Neuronal stem cell (in vitro differentiated cells): ENCODE data around the gene SH3GLB1. TPM values are rescaled to one million over a fixed set of nuclear protein-coding genes. Genes with fewer than 3 reads are reported as not detected.
"Not testable (repeated sequence)": the region's sequence is repeated elsewhere in the genome, so short reads cannot be mapped to it uniquely, and the experiment has no call there.

Experiments
- DNase-seq: peaks from one replicate; pipeline ENCODE4 v3.0.0-alpha.2; 2013; ENCODE audit warnings: low spot score
- H2AFZ ChIP-seq: one replicate; pipeline ENCODE4 v1.6.1; 2013; ENCODE audit warnings: mild to moderate bottlenecking, low read length, inconsistent platforms
- H2AK5ac ChIP-seq: 2 replicates; pipeline ENCODE4 v1.6.1; 2013; ENCODE audit warnings: low read depth, mild to moderate bottlenecking, inconsistent platforms, low read length, moderate library complexity, mixed read lengths
- H2BK120ac ChIP-seq: 2 replicates; pipeline ENCODE4 v1.6.1; 2013; ENCODE audit warnings: low read depth, mild to moderate bottlenecking, inconsistent platforms, low read length, moderate library complexity, mixed read lengths
- H2BK12ac ChIP-seq: one replicate; pipeline ENCODE4 v1.6.1; 2013; ENCODE audit warnings: low read length, inconsistent platforms
- H2BK15ac ChIP-seq: 2 replicates; pipeline ENCODE4 v1.6.1; 2013; ENCODE audit warnings: mild to moderate bottlenecking, low read length, inconsistent platforms, mixed read lengths
- H2BK5ac ChIP-seq: one replicate; pipeline ENCODE4 v1.6.1; 2013; ENCODE audit warnings: inconsistent platforms, mild to moderate bottlenecking, low read length, moderate library complexity
- H3K14ac ChIP-seq: one replicate; pipeline ENCODE4 v1.6.1; 2013; ENCODE audit warnings: low read length, inconsistent platforms
- H3K18ac ChIP-seq: 2 replicates; pipeline ENCODE4 v1.6.1; 2013; ENCODE audit warnings: low read length, inconsistent platforms
- H3K23ac ChIP-seq: 2 replicates; pipeline ENCODE4 v1.6.1; 2013; ENCODE audit warnings: low read depth, mild to moderate bottlenecking, mixed read lengths, low read length, inconsistent platforms; ENCODE audit not compliant: poor library complexity
- H3K27ac ChIP-seq: replicated peaks from 3 replicates; pipeline ENCODE4 v1.5.1; 2013; ENCODE audit warnings: low read length, inconsistent platforms
- H3K27me3 ChIP-seq, 3 experiments: 2 replicates each; pipeline ENCODE4 v1.6.1; 2013; ENCODE audit warnings: low read length in 3 of 3, mild to moderate bottlenecking in 2 of 3, inconsistent platforms in 1 of 3, low read depth in 1 of 3, mixed read lengths in 1 of 3, moderate library complexity in 1 of 3; ENCODE audit not compliant: control insufficient read depth in 3 of 3, insufficient read depth in 3 of 3
- H3K36me3 ChIP-seq, 2 donors: replicated peaks in 1 of 2; 2 replicates each; pipeline ENCODE4 v1.6.1; 2013; ENCODE audit warnings: low read length in 2 of 2; ENCODE audit not compliant: control insufficient read depth in 2 of 2, insufficient read depth in 2 of 2
- H3K4ac ChIP-seq: 2 replicates; pipeline ENCODE4 v1.6.1; 2013; ENCODE audit warnings: inconsistent platforms, mild to moderate bottlenecking, low read length, moderate library complexity
- H3K4me1 ChIP-seq, 2 donors: 1 replicate in 1 of 2; 2 replicates in 1 of 2; pipeline ENCODE4 v1.6.1; 2013; ENCODE audit warnings: low read length in 2 of 2, low read depth in 1 of 2; ENCODE audit not compliant: control insufficient read depth in 2 of 2, insufficient read depth in 1 of 2
- H3K4me2 ChIP-seq: one replicate; pipeline ENCODE4 v1.6.1; 2013; ENCODE audit warnings: mild to moderate bottlenecking, low read length, inconsistent platforms; ENCODE audit not compliant: insufficient read depth, poor library complexity, severe bottlenecking
- H3K4me3 ChIP-seq, 2 donors: 2 replicates each; pipeline ENCODE4 v1.5.1; 2013; ENCODE audit warnings: low read length in 2 of 2, mild to moderate bottlenecking in 2 of 2, inconsistent platforms in 1 of 2, moderate library complexity in 1 of 2
- H3K79me1 ChIP-seq: one replicate; pipeline ENCODE4 v1.6.1; 2013; ENCODE audit warnings: low read depth, mild to moderate bottlenecking, inconsistent platforms, low read length, moderate library complexity
- H3K9ac ChIP-seq: one replicate; pipeline ENCODE4 v1.6.1; 2013; ENCODE audit warnings: mild to moderate bottlenecking, low read depth, low read length, inconsistent platforms; ENCODE audit not compliant: poor library complexity
- H3K9me3 ChIP-seq, 2 donors: replicated peaks in 1 of 2; 2 replicates each; pipeline versions ENCODE3 to v1.6.1; 2013; ENCODE audit warnings: low read length in 2 of 2, mild to moderate bottlenecking in 2 of 2, inconsistent platforms in 1 of 2, low read depth in 1 of 2, mixed read lengths in 1 of 2, moderate library complexity in 1 of 2; ENCODE audit not compliant: control insufficient read depth in 2 of 2, insufficient read depth in 1 of 2
- H4K8ac ChIP-seq: one replicate; pipeline ENCODE4 v1.6.1; 2013; ENCODE audit warnings: low read depth, mild to moderate bottlenecking, inconsistent platforms, low read length, moderate library complexity
- H4K91ac ChIP-seq: one replicate; pipeline ENCODE4 v1.6.1; 2013; ENCODE audit warnings: low read length, low read depth, mild to moderate bottlenecking, inconsistent platforms; ENCODE audit not compliant: poor library complexity
- WGBS, 2 donors: extraction: QIAGEN DNeasy Blood & Tissue Kit; methylation state at CpG; one replicate each; pipeline ENCODE4 v1.1.7; 2013; ENCODE audit warnings: missing lambda C conversion rate in 2 of 2, mixed read lengths in 1 of 2; ENCODE audit not compliant: insufficient read length in 2 of 2, insufficient replicate concordance in 1 of 2; ENCODE audit errors: extremely low coverage in 2 of 2; 5-methylcytosine and 5-hydroxymethylcytosine counted together
- polyA plus RNA-seq, 2 experiments: library from polyadenylated mRNA; stranded (reverse); fragments of 200-250 nt; gene quantifications; one replicate each; pipeline ENCODE4 v1.2.3, GENCODE V29; 2013

The SH3GLB1 gene
- 23.0 TPM for polyA plus RNA-seq (2013, experiment 1 of 2)
- polyA plus RNA-seq (2013, experiment 2 of 2): 23.7 TPM

GRCh38 chr1:86704458-86704971 lies at the start of gene SH3GLB1:
Gene SH3GLB1, plus strand, starts transcription at chr1:86704576. Its CDS starts 324 bp downstream, at chr1:86704900.
- H3K9me3 ChIP-seq: no peaks in the 10 kb centered on the region

GRCh38 chr1:86658381-86658780 lies 46.0 kb upstream of the SH3GLB1 start:
- H3K36me3 ChIP-seq, H2AK5ac ChIP-seq, H4K8ac ChIP-seq, H2BK120ac ChIP-seq, H2AFZ ChIP-seq, H2BK5ac ChIP-seq, H3K4ac ChIP-seq, DNase-seq, H3K4me3 ChIP-seq, H3K23ac ChIP-seq, H4K91ac ChIP-seq, H3K4me1 ChIP-seq, H3K9ac ChIP-seq, H3K9me3 ChIP-seq, H3K27ac ChIP-seq, H3K79me1 ChIP-seq, H3K18ac ChIP-seq, H3K14ac ChIP-seq, H2BK12ac ChIP-seq, H3K4me2 ChIP-seq, H3K27me3 ChIP-seq, H2BK15ac ChIP-seq: not testable (repeated sequence)
- no CpG with 5 or more reads among the region's 7 CpGs for WGBS, 2 donors

More at GRCh38 chr1:86704458-86704971, at the start of gene SH3GLB1:
- Histone ChIP-seq H3K79me1 (peaks cover 1% of the 10 kb centered on the region), H3K27me3 (no peaks in the 10 kb centered on the region), H3K4me2 (peak within 1 kb of the TSS; percentile 55), H2BK15ac (peak within 1 kb of the TSS; percentile 49), H2BK120ac (peak within 1 kb of the TSS; percentile 81), H3K4me3 (peak within 1 kb of the TSS; percentile 92 to 96), H3K9ac (peak within 1 kb of the TSS; percentile 98), H2BK5ac (peak within 1 kb of the TSS; percentile 96), H3K18ac (peak within 1 kb of the TSS; percentile 99), H3K23ac (peak within 1 kb of the TSS; percentile 99), H2AFZ (peak within 1 kb of the TSS; percentile 89), H2BK12ac (no peak within 1 kb of the TSS), H4K91ac (peak within 1 kb of the TSS; percentile 20), H3K4ac (peak within 1 kb of the TSS; percentile 66), H4K8ac (peak within 1 kb of the TSS; percentile 96), H2AK5ac (no peak within 1 kb of the TSS), H3K14ac (peak within 1 kb of the TSS; percentile 94), H3K36me3 (peaks cover 0 to 18% of the 10 kb centered on the region in 2 donors), H3K27ac (peak within 1 kb of the TSS; percentile 99), H3K4me1 (peaks cover 0 to 3% of the 10 kb centered on the region in 2 donors)
- no CpG with 5 or more reads among the region's 71 CpGs for WGBS, 2 donors
- DNase-seq: peak; percentile 86

GRCh38 chr1:86666368-86666767 lies 38.0 kb upstream of the SH3GLB1 start:
- H2BK120ac ChIP-seq: no peak overlapping the region
- DNase-seq: no peak
- H3K23ac ChIP-seq: no peak overlapping the region
- WGBS, 2 donors: no CpG with 5 or more reads among the region's 4 CpGs
- H3K14ac ChIP-seq: no peak overlapping the region
- no peak overlapping the region for H3K18ac ChIP-seq
- no peak overlapping the region for H4K91ac ChIP-seq
- H3K9me3 ChIP-seq: no peaks in the 10 kb centered on the region
- H2BK5ac ChIP-seq: no peak overlapping the region
- no peaks in the 10 kb centered on the region for H3K4me1 ChIP-seq
- no peaks in the 10 kb centered on the region for H3K36me3 ChIP-seq
- no peak overlapping the region for H2AK5ac ChIP-seq
- no peak overlapping the region for H3K4me2 ChIP-seq
- H3K9ac ChIP-seq: no peak overlapping the region
- no peak overlapping the region for H2AFZ ChIP-seq
- no peak overlapping the region for H3K4me3 ChIP-seq
- no peak overlapping the region for H2BK12ac ChIP-seq
- no peak overlapping the region for H3K27ac ChIP-seq
- H3K27me3 ChIP-seq: peaks cover 0 to 5% (median 0%) of the 10 kb centered on the region in 3 experiments
- H4K8ac ChIP-seq: no peak overlapping the region
- H3K4ac ChIP-seq: no peak overlapping the region
- no peak overlapping the region for H2BK15ac ChIP-seq
- H3K79me1 ChIP-seq: no peaks in the 10 kb centered on the region

GRCh38 chr1:86687595-86687994 lies 16.8 kb upstream of the SH3GLB1 start:
- no peak overlapping the region for H2BK15ac ChIP-seq
- H3K4ac ChIP-seq: no peak overlapping the region
- H3K4me3 ChIP-seq: no peak overlapping the region
- H2BK120ac ChIP-seq: no peak overlapping the region
- no CpG with 5 or more reads among the region's 1 CpG for WGBS, 2 donors
- H2AFZ ChIP-seq: no peak overlapping the region
- DNase-seq: no peak
- H3K14ac ChIP-seq: no peak overlapping the region
- H3K4me1 ChIP-seq: peaks cover 0 to 2% of the 10 kb centered on the region in 2 donors
- H4K91ac ChIP-seq: no peak overlapping the region
- H3K23ac ChIP-seq: no peak overlapping the region
- H2BK12ac ChIP-seq: no peak overlapping the region
- H3K9me3 ChIP-seq: no peaks in the 10 kb centered on the region
- no peak overlapping the region for H3K4me2 ChIP-seq
- no peaks in the 10 kb centered on the region for H3K36me3 ChIP-seq
- no peak overlapping the region for H4K8ac ChIP-seq
- no peak overlapping the region for H3K27ac ChIP-seq
- no peaks in the 10 kb centered on the region for H3K27me3 ChIP-seq
- H3K79me1 ChIP-seq: no peaks in the 10 kb centered on the region
- H3K18ac ChIP-seq: no peak overlapping the region
- H2AK5ac ChIP-seq: no peak overlapping the region
- H2BK5ac ChIP-seq: no peak overlapping the region
- no peak overlapping the region for H3K9ac ChIP-seq
